Trophoblast cell (in vitro differentiated cells and primary cell): ENCODE measurements around the gene MYPN.

Experiments
- DNase-seq, 2 donors: peaks; one replicate each; pipeline ENCODE4 v3.0.0-alpha.2; 2016
- H2AFZ ChIP-seq: 2 replicates; pipeline ENCODE4 v1.6.1; 2013; ENCODE audit warnings: low read length, moderate library complexity, mild to moderate bottlenecking; ENCODE audit not compliant: insufficient read depth, poor library complexity
- H2AK5ac ChIP-seq: 2 replicates; pipeline ENCODE4 v1.6.1; 2013; ENCODE audit warnings: mild to moderate bottlenecking, low read length
- H2BK120ac ChIP-seq: 2 replicates; pipeline ENCODE4 v1.6.1; 2013; ENCODE audit warnings: low read length, mild to moderate bottlenecking, moderate library complexity; ENCODE audit not compliant: insufficient read depth, poor library complexity
- H2BK12ac ChIP-seq: 2 replicates; pipeline ENCODE4 v1.6.1; 2013; ENCODE audit warnings: mild to moderate bottlenecking, low read length, moderate library complexity
- H2BK5ac ChIP-seq: 2 replicates; pipeline ENCODE4 v1.6.1; 2013; ENCODE audit warnings: low read length, low read depth, moderate library complexity, mild to moderate bottlenecking; ENCODE audit not compliant: poor library complexity
- H3K14ac ChIP-seq: 2 replicates; pipeline ENCODE4 v1.6.1; 2013; ENCODE audit warnings: mild to moderate bottlenecking, low read length
- H3K18ac ChIP-seq: 2 replicates; pipeline ENCODE4 v1.6.1; 2013; ENCODE audit warnings: mild to moderate bottlenecking, low read length
- H3K23ac ChIP-seq: 2 replicates; pipeline ENCODE4 v1.6.1; 2013; ENCODE audit warnings: low read length
- H3K27ac ChIP-seq: 2 replicates; pipeline ENCODE4 v1.5.1; 2013; ENCODE audit warnings: low read depth, mild to moderate bottlenecking, inconsistent platforms, low read length, moderate library complexity
- H3K27me3 ChIP-seq: 2 replicates; pipeline ENCODE4 v1.6.1; 2013; ENCODE audit warnings: inconsistent platforms, mild to moderate bottlenecking, low read length, moderate library complexity; ENCODE audit not compliant: insufficient read depth
- H3K36me3 ChIP-seq, 2 experiments: 1 replicate in 1 of 2; 2 replicates in 1 of 2; pipeline ENCODE4 v1.6.1; 2013; ENCODE audit warnings: low read length in 2 of 2, mild to moderate bottlenecking in 2 of 2, moderate library complexity in 1 of 2; ENCODE audit not compliant: insufficient read depth in 2 of 2, control insufficient read depth in 1 of 2
- H3K4ac ChIP-seq: 2 replicates; pipeline ENCODE4 v1.6.1; 2013; ENCODE audit warnings: low read depth, mild to moderate bottlenecking, low read length, moderate library complexity
- H3K4me1 ChIP-seq, 2 experiments: 1 replicate in 1 of 2; 2 replicates in 1 of 2; pipeline ENCODE4 v1.6.1; 2013; ENCODE audit warnings: low read length in 2 of 2, mild to moderate bottlenecking in 2 of 2, moderate library complexity in 1 of 2; ENCODE audit not compliant: insufficient read depth in 2 of 2, control insufficient read depth in 1 of 2
- H3K4me2 ChIP-seq: 2 replicates; pipeline ENCODE4 v1.6.1; 2013; ENCODE audit warnings: inconsistent platforms, mild to moderate bottlenecking, low read length, moderate library complexity
- H3K4me3 ChIP-seq: 2 replicates; pipeline ENCODE4 v1.5.1; 2013; ENCODE audit warnings: mild to moderate bottlenecking, low read depth, low read length, inconsistent platforms
- H3K79me1 ChIP-seq: one replicate; pipeline ENCODE4 v1.6.1; 2013; ENCODE audit warnings: low read length
- H3K79me2 ChIP-seq: 2 replicates; pipeline ENCODE4 v1.6.1; 2013; ENCODE audit warnings: low read length, mild to moderate bottlenecking; ENCODE audit not compliant: control insufficient read depth, insufficient read depth, poor library complexity
- H3K9ac ChIP-seq: 2 replicates; pipeline ENCODE4 v1.6.1; 2013; ENCODE audit warnings: mild to moderate bottlenecking, low read length
- H3K9me3 ChIP-seq: 2 replicates; pipeline ENCODE4 v1.6.1; 2013; ENCODE audit warnings: low read depth, mild to moderate bottlenecking, control low read depth, inconsistent platforms, low read length; ENCODE audit not compliant: insufficient read depth
- H4K12ac ChIP-seq: 2 replicates; pipeline ENCODE4 v1.6.1; 2013; ENCODE audit warnings: low read depth, mild to moderate bottlenecking, low read length, moderate library complexity
- H4K8ac ChIP-seq: 2 replicates; pipeline ENCODE4 v1.6.1; 2013; ENCODE audit warnings: low read depth, mild to moderate bottlenecking, low read length, moderate library complexity
- H4K91ac ChIP-seq: one replicate; pipeline ENCODE4 v1.6.1; 2013; ENCODE audit warnings: low read depth, mild to moderate bottlenecking, low read length, moderate library complexity
- WGBS: extraction: QIAGEN DNeasy Blood & Tissue Kit; methylation state at CpG from one replicate; pipeline ENCODE4 v1.1.7; 2013; ENCODE audit warnings: missing lambda C conversion rate; ENCODE audit not compliant: insufficient read length, insufficient coverage; ENCODE audit errors: extremely low coverage; 5-methylcytosine and 5-hydroxymethylcytosine counted together

Gene MYPN

DNA sequence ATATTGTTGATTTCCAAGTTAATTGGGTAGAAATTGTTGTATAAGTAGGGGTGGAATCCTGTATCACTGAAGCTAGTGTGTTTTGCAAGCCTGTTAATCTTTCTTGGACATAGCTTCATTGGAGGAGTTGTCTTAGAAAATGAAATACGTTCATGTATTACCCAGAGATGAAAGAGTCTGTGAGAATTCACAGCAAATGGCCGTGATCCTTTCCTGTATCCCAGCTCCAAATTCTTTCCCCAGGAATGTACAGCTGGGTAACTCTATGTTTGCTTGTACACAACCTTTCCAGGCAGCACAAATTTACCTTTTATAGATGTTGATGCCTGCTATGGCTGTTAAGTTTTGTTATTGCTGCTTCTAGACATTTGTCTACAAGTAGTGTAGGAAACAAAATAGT, 18.7 kb downstream of the MYPN start:
- Histone ChIP-seq H3K79me1 (no peaks in the 10 kb centered on the region), H3K4ac (no peak overlapping the region), H3K9me3 (no peaks in the 10 kb centered on the region), H2AK5ac (no peak overlapping the region), H3K9ac (no peak overlapping the region), H4K91ac (no peak overlapping the region), H3K27me3 (no peaks in the 10 kb centered on the region), H3K18ac (no peak overlapping the region), H3K23ac (no peak overlapping the region), H4K12ac (no peak overlapping the region), H2BK12ac (no peak overlapping the region), H3K4me3 (no peak overlapping the region), H2BK5ac (no peak overlapping the region), H3K4me2 (no peak overlapping the region), H3K14ac (no peak overlapping the region), H3K79me2 (no peaks in the 10 kb centered on the region), H4K8ac (no peak overlapping the region), H2AFZ (no peak overlapping the region), H3K4me1 (no peaks in the 10 kb centered on the region), H2BK120ac (no peak overlapping the region), H3K27ac (no peak overlapping the region), H3K36me3 (no peaks in the 10 kb centered on the region)
- no CpG with 5 or more reads among the region's 2 CpGs for WGBS
- no peak for DNase-seq

DNA sequence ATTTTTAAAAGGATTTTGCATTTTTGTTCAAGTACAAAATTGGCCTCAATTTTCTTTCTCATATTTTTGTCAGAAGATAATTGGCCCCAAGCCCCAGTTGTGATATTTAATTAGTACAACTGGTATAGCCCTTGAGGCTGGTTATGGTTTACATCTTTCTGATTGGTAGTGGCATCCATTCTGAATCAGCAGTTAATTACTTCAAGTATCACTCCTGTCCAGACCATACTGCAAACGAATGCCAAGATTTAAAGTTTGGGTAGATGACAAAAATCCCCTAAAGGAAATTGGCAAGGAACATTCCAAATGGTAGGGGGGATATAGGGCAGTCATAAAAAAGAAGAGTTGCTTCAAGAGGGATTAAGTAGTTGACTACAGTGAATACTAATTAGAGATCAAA, 23.1 kb downstream of the MYPN start:
- H2BK12ac ChIP-seq, result no peak overlapping the region
- H3K79me2 ChIP-seq, result no peaks in the 10 kb centered on the region
- no peak overlapping the region for H3K4me2 ChIP-seq
- H2BK120ac ChIP-seq, result no peak overlapping the region
- no peak overlapping the region for H2AK5ac ChIP-seq
- no peak overlapping the region for H3K27ac ChIP-seq
- no peak overlapping the region for H3K4ac ChIP-seq
- H3K14ac ChIP-seq, result no peak overlapping the region
- no peak overlapping the region for H4K12ac ChIP-seq
- H2AFZ ChIP-seq, result no peak overlapping the region
- DNase-seq, result no peak
- H3K9ac ChIP-seq, result no peak overlapping the region
- no peaks in the 10 kb centered on the region for H3K4me1 ChIP-seq
- H3K9me3 ChIP-seq, result no peaks in the 10 kb centered on the region
- H3K23ac ChIP-seq, result no peak overlapping the region
- WGBS, result no CpG with 5 or more reads among the region's 1 CpG
- H3K79me1 ChIP-seq, result no peaks in the 10 kb centered on the region
- no peak overlapping the region for H2BK5ac ChIP-seq
- no peaks in the 10 kb centered on the region for H3K27me3 ChIP-seq
- H3K4me3 ChIP-seq, result no peak overlapping the region
- H4K91ac ChIP-seq, result no peak overlapping the region
- H3K18ac ChIP-seq, result no peak overlapping the region
- no peak overlapping the region for H4K8ac ChIP-seq
- H3K36me3 ChIP-seq, result no peaks in the 10 kb centered on the region

DNA sequence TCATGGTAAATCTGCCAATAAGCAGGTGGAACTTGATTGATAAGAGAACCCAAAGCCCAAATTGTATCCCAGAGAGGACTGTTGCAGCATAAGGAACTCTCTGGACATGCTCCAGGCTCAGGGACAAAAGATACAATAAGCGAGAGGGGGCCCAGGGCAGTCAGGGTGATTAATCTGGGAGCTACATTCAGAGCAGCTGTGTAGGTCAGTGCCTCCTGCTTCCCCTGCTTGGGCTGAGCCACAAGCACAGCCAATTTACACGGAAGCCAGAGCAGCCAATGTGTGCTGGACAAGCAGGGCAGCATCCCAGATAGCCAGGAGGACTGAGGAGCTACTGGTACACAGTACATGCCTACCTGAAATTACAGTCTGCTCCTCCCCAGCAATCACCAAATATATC, 24.2 kb downstream of the MYPN start:
- DNase-seq, result no peak
- Histone ChIP-seq H3K9me3 (no peaks in the 10 kb centered on the region), H3K36me3 (no peaks in the 10 kb centered on the region), H3K79me2 (no peaks in the 10 kb centered on the region), H4K8ac (no peak overlapping the region), H2BK12ac (no peak overlapping the region), H2BK120ac (no peak overlapping the region), H3K4me1 (no peaks in the 10 kb centered on the region), H2AK5ac (no peak overlapping the region), H3K27me3 (no peaks in the 10 kb centered on the region), H2BK5ac (no peak overlapping the region), H3K79me1 (no peaks in the 10 kb centered on the region), H3K23ac (no peak overlapping the region), H4K91ac (no peak overlapping the region), H3K27ac (no peak overlapping the region), H3K4me3 (no peak overlapping the region), H3K18ac (no peak overlapping the region), H2AFZ (no peak overlapping the region), H3K14ac (no peak overlapping the region), H4K12ac (no peak overlapping the region), H3K4ac (no peak overlapping the region), H3K4me2 (no peak overlapping the region), H3K9ac (no peak overlapping the region)
- no CpG with 5 or more reads among the region's 2 CpGs for WGBS

DNA sequence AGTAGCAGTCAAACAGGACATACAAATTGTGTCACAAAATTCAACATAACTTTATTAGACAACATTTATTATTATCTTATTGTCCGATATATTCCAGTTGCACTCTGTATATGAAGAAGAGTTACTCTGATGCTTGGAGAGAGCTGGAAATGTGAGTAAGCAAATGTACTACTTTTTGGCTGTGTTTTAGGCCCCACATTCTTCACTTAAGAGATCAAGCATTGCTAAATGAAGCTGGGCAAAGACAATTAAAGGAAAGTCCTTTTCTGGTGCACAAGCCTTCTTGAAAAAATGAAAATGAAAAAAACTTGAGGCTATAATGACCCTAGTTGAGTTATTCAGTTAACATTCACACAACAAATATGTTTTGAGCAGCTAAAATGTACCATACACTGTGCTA, 26.1 kb downstream of the MYPN start:
- no peak overlapping the region for H3K4me3 ChIP-seq
- no peak overlapping the region for H3K4me2 ChIP-seq
- H3K23ac ChIP-seq, result no peak overlapping the region
- no peaks in the 10 kb centered on the region for H3K9me3 ChIP-seq
- no peak overlapping the region for H3K18ac ChIP-seq
- H3K79me2 ChIP-seq, result no peaks in the 10 kb centered on the region
- no peak overlapping the region for H2BK5ac ChIP-seq
- no peak overlapping the region for H4K91ac ChIP-seq
- no peak overlapping the region for H2BK120ac ChIP-seq
- no peak overlapping the region for H3K14ac ChIP-seq
- WGBS, result no CpG with 5 or more reads among the region's 1 CpG
- no peak for DNase-seq
- no peak overlapping the region for H3K27ac ChIP-seq
- H4K8ac ChIP-seq, result no peak overlapping the region
- H2AK5ac ChIP-seq, result no peak overlapping the region
- no peak overlapping the region for H3K9ac ChIP-seq
- H3K79me1 ChIP-seq, result no peaks in the 10 kb centered on the region
- no peaks in the 10 kb centered on the region for H3K4me1 ChIP-seq
- H3K4ac ChIP-seq, result no peak overlapping the region
- no peak overlapping the region for H4K12ac ChIP-seq
- H3K36me3 ChIP-seq, result no peaks in the 10 kb centered on the region
- H2AFZ ChIP-seq, result no peak overlapping the region
- no peaks in the 10 kb centered on the region for H3K27me3 ChIP-seq
- H2BK12ac ChIP-seq, result no peak overlapping the region
